HL-60 (cell line): Measurements from ENCODE around the gene BMP8B.

Experiments
- GABPA ChIP-seq: IDR thresholded peaks from 2 replicates; pipeline ENCODE4 v1.6.1; 2012; ENCODE audit warnings: low read depth
- POLR2AphosphoS5 ChIP-seq: IDR thresholded peaks from 2 replicates; pipeline ENCODE4 v1.6.1; 2012; ENCODE audit warnings: low read depth
- SPI1 ChIP-seq: IDR thresholded peaks from 2 replicates; pipeline ENCODE4 v1.6.1; 2012; ENCODE audit warnings: low read depth, mild to moderate bottlenecking, borderline replicate concordance
- TF ChIP-seq, protein P1 (sequence below): IDR thresholded peaks from one replicate; pipeline ENCODE4 v1.5.1; 2011; ENCODE audit warnings: low read length, control low read depth, inconsistent platforms; ENCODE audit not compliant: insufficient read depth
- TF ChIP-seq, protein P2 (sequence below): IDR thresholded peaks from 2 replicates; pipeline ENCODE4 v1.6.1; 2012; ENCODE audit warnings: low read depth; ENCODE audit not compliant: insufficient replicate concordance

DNA sequence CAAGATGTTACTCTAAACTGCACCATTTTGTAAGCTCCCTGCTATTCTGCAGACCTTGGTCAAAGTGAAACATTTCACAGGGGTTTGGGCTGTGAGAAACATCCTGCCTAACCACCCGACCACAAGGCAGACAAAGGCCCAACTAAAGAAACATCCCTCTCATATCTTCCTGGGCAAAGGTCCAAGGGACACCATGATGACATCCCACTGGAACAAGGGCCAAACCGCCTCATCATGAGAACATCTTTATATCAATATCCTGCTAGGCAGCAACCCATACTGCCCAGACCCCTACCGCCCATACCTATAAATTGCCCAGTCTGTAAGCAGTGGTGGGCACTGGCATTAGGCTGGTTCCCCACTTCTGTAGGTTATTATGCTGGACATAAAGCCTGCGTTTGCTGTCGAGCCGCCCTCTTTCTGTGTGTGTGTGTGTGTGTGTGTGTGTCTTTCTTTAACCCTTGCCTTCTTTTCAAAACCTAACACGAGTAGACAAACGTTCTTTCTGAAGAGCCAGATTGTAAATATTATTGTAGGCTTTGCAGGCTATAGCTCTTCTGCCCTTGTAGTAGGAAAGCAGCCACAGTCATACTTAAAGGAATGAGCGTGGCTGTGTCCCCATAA, 51.0 kb downstream of the BMP8B start:
- TF ChIP-seq, protein P1, sequence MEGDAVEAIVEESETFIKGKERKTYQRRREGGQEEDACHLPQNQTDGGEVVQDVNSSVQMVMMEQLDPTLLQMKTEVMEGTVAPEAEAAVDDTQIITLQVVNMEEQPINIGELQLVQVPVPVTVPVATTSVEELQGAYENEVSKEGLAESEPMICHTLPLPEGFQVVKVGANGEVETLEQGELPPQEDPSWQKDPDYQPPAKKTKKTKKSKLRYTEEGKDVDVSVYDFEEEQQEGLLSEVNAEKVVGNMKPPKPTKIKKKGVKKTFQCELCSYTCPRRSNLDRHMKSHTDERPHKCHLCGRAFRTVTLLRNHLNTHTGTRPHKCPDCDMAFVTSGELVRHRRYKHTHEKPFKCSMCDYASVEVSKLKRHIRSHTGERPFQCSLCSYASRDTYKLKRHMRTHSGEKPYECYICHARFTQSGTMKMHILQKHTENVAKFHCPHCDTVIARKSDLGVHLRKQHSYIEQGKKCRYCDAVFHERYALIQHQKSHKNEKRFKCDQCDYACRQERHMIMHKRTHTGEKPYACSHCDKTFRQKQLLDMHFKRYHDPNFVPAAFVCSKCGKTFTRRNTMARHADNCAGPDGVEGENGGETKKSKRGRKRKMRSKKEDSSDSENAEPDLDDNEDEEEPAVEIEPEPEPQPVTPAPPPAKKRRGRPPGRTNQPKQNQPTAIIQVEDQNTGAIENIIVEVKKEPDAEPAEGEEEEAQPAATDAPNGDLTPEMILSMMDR = no peak
- TF ChIP-seq POLR2AphosphoS5 = no peak
- TF ChIP-seq, protein P2, sequence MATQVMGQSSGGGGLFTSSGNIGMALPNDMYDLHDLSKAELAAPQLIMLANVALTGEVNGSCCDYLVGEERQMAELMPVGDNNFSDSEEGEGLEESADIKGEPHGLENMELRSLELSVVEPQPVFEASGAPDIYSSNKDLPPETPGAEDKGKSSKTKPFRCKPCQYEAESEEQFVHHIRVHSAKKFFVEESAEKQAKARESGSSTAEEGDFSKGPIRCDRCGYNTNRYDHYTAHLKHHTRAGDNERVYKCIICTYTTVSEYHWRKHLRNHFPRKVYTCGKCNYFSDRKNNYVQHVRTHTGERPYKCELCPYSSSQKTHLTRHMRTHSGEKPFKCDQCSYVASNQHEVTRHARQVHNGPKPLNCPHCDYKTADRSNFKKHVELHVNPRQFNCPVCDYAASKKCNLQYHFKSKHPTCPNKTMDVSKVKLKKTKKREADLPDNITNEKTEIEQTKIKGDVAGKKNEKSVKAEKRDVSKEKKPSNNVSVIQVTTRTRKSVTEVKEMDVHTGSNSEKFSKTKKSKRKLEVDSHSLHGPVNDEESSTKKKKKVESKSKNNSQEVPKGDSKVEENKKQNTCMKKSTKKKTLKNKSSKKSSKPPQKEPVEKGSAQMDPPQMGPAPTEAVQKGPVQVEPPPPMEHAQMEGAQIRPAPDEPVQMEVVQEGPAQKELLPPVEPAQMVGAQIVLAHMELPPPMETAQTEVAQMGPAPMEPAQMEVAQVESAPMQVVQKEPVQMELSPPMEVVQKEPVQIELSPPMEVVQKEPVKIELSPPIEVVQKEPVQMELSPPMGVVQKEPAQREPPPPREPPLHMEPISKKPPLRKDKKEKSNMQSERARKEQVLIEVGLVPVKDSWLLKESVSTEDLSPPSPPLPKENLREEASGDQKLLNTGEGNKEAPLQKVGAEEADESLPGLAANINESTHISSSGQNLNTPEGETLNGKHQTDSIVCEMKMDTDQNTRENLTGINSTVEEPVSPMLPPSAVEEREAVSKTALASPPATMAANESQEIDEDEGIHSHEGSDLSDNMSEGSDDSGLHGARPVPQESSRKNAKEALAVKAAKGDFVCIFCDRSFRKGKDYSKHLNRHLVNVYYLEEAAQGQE = no peak
- no peak for TF ChIP-seq GABPA
- TF ChIP-seq SPI1 = no peak
